Suprapubic skin (tissue), 4 donors: ENCODE data around the gene FKBP1B. TPM values are rescaled to one million over a fixed set of nuclear protein-coding genes. Genes with fewer than 3 reads are reported as not detected.

Source experiments
- DNase-seq, 2 donors: peaks; one replicate each; pipeline ENCODE4 v3.0.0-alpha.2; 2019; ENCODE audit warnings: low spot score in 2 of 2
- H3K27ac ChIP-seq: fragments of 200-600 bp; sonication (generic); one replicate; pipeline ENCODE4 v1.5.1; 2019
- H3K27me3 ChIP-seq: fragments of 200-600 bp; sonication (generic); one replicate; pipeline ENCODE4 v1.5.1; 2019
- H3K36me3 ChIP-seq: fragments of 200-600 bp; sonication (generic); one replicate; pipeline ENCODE4 v1.5.1; 2019
- H3K4me1 ChIP-seq: fragments of 200-600 bp; sonication (generic); one replicate; pipeline ENCODE4 v1.5.1; 2019
- H3K4me3 ChIP-seq: fragments of 200-600 bp; sonication (generic); one replicate; pipeline ENCODE4 v1.5.1; 2019; ENCODE audit warnings: mild to moderate bottlenecking
- H3K9me3 ChIP-seq: fragments of 200-600 bp; sonication (generic); one replicate; pipeline ENCODE4 v1.5.1; 2019
- CTCF ChIP-seq, 2 donors: fragments of 200-600 bp in 1 of 2; fragments of 450-650 bp in 1 of 2; sonication (generic) in 1 of 2; IDR thresholded peaks; one replicate each; pipeline ENCODE4 v1.5.1; 2016 to 2019; ENCODE audit warnings: antibody characterized with exemption in 2 of 2, mild to moderate bottlenecking in 1 of 2, moderate library complexity in 1 of 2
- EP300 ChIP-seq: sonication (generic); formaldehyde crosslinking; IDR thresholded peaks from one replicate; pipeline ENCODE4 v1.6.1; 2017; ENCODE audit warnings: antibody characterized with exemption
- POLR2A ChIP-seq, 2 donors: fragments of 450-650 bp; IDR thresholded peaks; one replicate each; pipeline ENCODE4 v1.6.1; 2017; ENCODE audit warnings: antibody characterized with exemption in 2 of 2, mild to moderate bottlenecking in 2 of 2, moderate library complexity in 2 of 2
- POLR2AphosphoS5 ChIP-seq, 3 donors: sonication (generic); formaldehyde crosslinking; IDR thresholded peaks; one replicate each; pipeline ENCODE4 v1.6.1; 2017; ENCODE audit warnings: antibody characterized with exemption in 3 of 3
- WGBS: methylation state at CpG from one replicate; pipeline ENCODE4 v1.1.5; 2018; 5-methylcytosine and 5-hydroxymethylcytosine counted together
- total RNA-seq, 4 donors: library from RNA; depleted of rRNA; stranded (reverse); fragments of >200 nt; gene quantifications; one replicate each; pipeline ENCODE4 v1.1.0, GENCODE V29; 2016

FKBP1B gene
- total RNA-seq, 4 donors from 2014 or later, result 4.3 to 8.0 (median 6.6) TPM

GRCh38 chr2:24080701-24081100 lies 31.2 kb downstream of the FKBP1B start:
- Histone ChIP-seq H3K4me3 (no peak overlapping the region), H3K4me1 (peaks cover 38% of the 10 kb centered on the region), H3K36me3 (peaks cover 22% of the 10 kb centered on the region), H3K9me3 (no peaks in the 10 kb centered on the region), H3K27me3 (no peaks in the 10 kb centered on the region), H3K27ac (no peak overlapping the region)
- no peak for TF ChIP-seq POLR2A (IDR thresholded peaks at IDR 0.05)
- no peak for TF ChIP-seq POLR2AphosphoS5 (IDR thresholded peaks at IDR 0.05)
- TF ChIP-seq CTCF (IDR thresholded peaks at IDR 0.05), result no peak
- no peak for TF ChIP-seq EP300
- 61% methylated on average over 2 of the region's 2 CpGs for WGBS
- DNase-seq, result no peak

GRCh38 chr2:24082787-24083566 lies 33.4 kb downstream of the FKBP1B start:
- no peak for TF ChIP-seq POLR2AphosphoS5 (IDR thresholded peaks at IDR 0.05)
- Histone ChIP-seq H3K27ac (peak overlapping the region; percentile 87), H3K36me3 (peaks cover 22% of the 10 kb centered on the region), H3K9me3 (no peaks in the 10 kb centered on the region), H3K4me3 (peak overlapping the region; percentile 61), H3K4me1 (peaks cover 27% of the 10 kb centered on the region), H3K27me3 (no peaks in the 10 kb centered on the region)
- no peak for DNase-seq
- WGBS, result 73% methylated on average over 3 of the region's 8 CpGs

GRCh38 chr2:24083567-24084385 lies 34.2 kb downstream of the FKBP1B start:
- H3K4me3 ChIP-seq, result peak overlapping the region; percentile 61
- peak overlapping the region; percentile 87 for H3K27ac ChIP-seq
- 26% methylated on average over 7 of the region's 30 CpGs for WGBS
- TF ChIP-seq POLR2A (IDR thresholded peaks at IDR 0.05) (no peak), CTCF (IDR thresholded peaks at IDR 0.05) (no peak), POLR2AphosphoS5 (IDR thresholded peaks at IDR 0.05) (no peak), EP300 (no peak)
- peak in 1 of 2 donors; percentile 91 for DNase-seq
- peaks cover 22% of the 10 kb centered on the region for H3K36me3 ChIP-seq
- H3K9me3 ChIP-seq, result no peaks in the 10 kb centered on the region
- H3K27me3 ChIP-seq, result no peaks in the 10 kb centered on the region
- H3K4me1 ChIP-seq, result peaks cover 25% of the 10 kb centered on the region

GRCh38 chr2:24084386-24085199 lies 35.1 kb downstream of the FKBP1B start, which contains the start of gene TP53I3:
Gene TP53I3 (minus strand): TSS chr2:24084834. CDS start chr2:24084326, 508 bp downstream.
- peaks cover 25% of the 10 kb centered on the region for H3K4me1 ChIP-seq
- peaks cover 22% of the 10 kb centered on the region for H3K36me3 ChIP-seq
- peak within 1 kb of the TSS; percentile 61 for H3K4me3 ChIP-seq
- 2% methylated on average over 38 of the region's 44 CpGs for WGBS
- H3K27me3 ChIP-seq, result no peaks in the 10 kb centered on the region
- no peak for TF ChIP-seq EP300
- peak in 1 of 2 donors; percentile 34 for TF ChIP-seq POLR2A (IDR thresholded peaks at IDR 0.05)
- peak; percentile 93 to 98 for TF ChIP-seq CTCF (IDR thresholded peaks at IDR 0.05)
- peak in 1 of 3 donors; percentile 56 for TF ChIP-seq POLR2AphosphoS5 (IDR thresholded peaks at IDR 0.05)
- H3K9me3 ChIP-seq, result no peaks in the 10 kb centered on the region
- H3K27ac ChIP-seq, result peak within 1 kb of the TSS; percentile 87
- DNase-seq, result peak; percentile 92 to 93

GRCh38 chr2:24085200-24085489 lies 35.6 kb downstream of the FKBP1B start:
- Histone ChIP-seq H3K36me3 (peaks cover 22% of the 10 kb centered on the region), H3K9me3 (no peaks in the 10 kb centered on the region), H3K4me3 (peak overlapping the region; percentile 61), H3K4me1 (peaks cover 25% of the 10 kb centered on the region), H3K27ac (peak overlapping the region; percentile 87), H3K27me3 (no peaks in the 10 kb centered on the region)
- no peak for DNase-seq
- 27% methylated on average over 11 of the region's 11 CpGs for WGBS
- TF ChIP-seq EP300 (no peak), CTCF (IDR thresholded peaks at IDR 0.05) (no peak), POLR2AphosphoS5 (IDR thresholded peaks at IDR 0.05) (no peak), POLR2A (IDR thresholded peaks at IDR 0.05) (no peak)
